DOHH2 (cell line): ENCODE measurements around the gene AGO3.

ENCODE experiments used
- H3F3A ChIP-seq: fragments of 200-600 bp; sonication (generic), shearing (Covaris generic); 2 replicates; pipeline ENCODE4 v1.6.0; 2016; ENCODE audit warnings: antibody characterized with exemption, mild to moderate bottlenecking; ENCODE audit not compliant: control insufficient read depth, insufficient read depth
- H3K27ac ChIP-seq: fragments of 200-600 bp; sonication (generic); 2 replicates; pipeline ENCODE4 v1.5.1; 2014; ENCODE audit warnings: low read depth, mild to moderate bottlenecking, low read length, moderate library complexity
- H3K27me3 ChIP-seq: fragments of 200-600 bp; sonication (generic); 2 replicates; pipeline ENCODE4 v1.6.1; 2014; ENCODE audit warnings: mild to moderate bottlenecking, low read length, mixed read lengths; ENCODE audit not compliant: control insufficient read depth
- H3K36me3 ChIP-seq: fragments of 200-600 bp; sonication (generic); 2 replicates; pipeline ENCODE4 v1.6.1; 2014; ENCODE audit warnings: mild to moderate bottlenecking, low read length, moderate library complexity, mixed read lengths; ENCODE audit not compliant: control insufficient read depth
- H3K4me1 ChIP-seq: fragments of 200-600 bp; sonication (generic); 2 replicates; pipeline ENCODE4 v1.6.1; 2014; ENCODE audit warnings: mild to moderate bottlenecking, low read length, mixed read lengths; ENCODE audit not compliant: control insufficient read depth
- H3K4me2 ChIP-seq: fragments of 200-600 bp; sonication (generic); 2 replicates; pipeline ENCODE4 v1.6.0; 2014; ENCODE audit warnings: mild to moderate bottlenecking, low read length, moderate library complexity
- H3K4me3 ChIP-seq: fragments of 200-600 bp; sonication (generic); 2 replicates; pipeline ENCODE4 v1.5.1; 2014; ENCODE audit warnings: mild to moderate bottlenecking, low read length, mixed read lengths
- H3K79me2 ChIP-seq: fragments of 200-600 bp; sonication (generic); 2 replicates; pipeline ENCODE4 v1.6.1; 2014; ENCODE audit warnings: mild to moderate bottlenecking, low read length, mixed read lengths; ENCODE audit not compliant: control insufficient read depth
- H3K9me2 ChIP-seq: fragments of 200-600 bp; sonication (generic); replicated peaks from 2 replicates; pipeline ENCODE4 v1.6.1; 2014; ENCODE audit warnings: mild to moderate bottlenecking, low read length, mixed read lengths; ENCODE audit not compliant: control insufficient read depth
- H3K9me3 ChIP-seq: fragments of 200-600 bp; sonication (generic); 2 replicates; pipeline ENCODE4 v1.6.1; 2014; ENCODE audit warnings: antibody characterized with exemption, low read length, mixed read lengths; ENCODE audit not compliant: control insufficient read depth, insufficient read depth
- H4K20me1 ChIP-seq: fragments of 200-600 bp; sonication (generic); 2 replicates; pipeline ENCODE4 v1.6.0; 2014; ENCODE audit warnings: low read depth, mild to moderate bottlenecking, antibody characterized with exemption, low read length, moderate library complexity; ENCODE audit not compliant: control insufficient read depth, insufficient read depth
- EZH2phosphoT487 ChIP-seq: fragments of 200-600 bp; sonication (generic); IDR thresholded peaks from 2 replicates; pipeline ENCODE4 v1.6.1; 2017; ENCODE audit warnings: borderline replicate concordance, mild to moderate bottlenecking, antibody characterized with exemption, low read length, moderate library complexity, mixed read lengths
- TF ChIP-seq, protein P1 (sequence below): fragments of 200-600 bp; sonication (generic); IDR thresholded peaks from one replicate; pipeline ENCODE4 v1.5.1; 2014; ENCODE audit warnings: antibody characterized with exemption, mild to moderate bottlenecking, low read depth, low read length; ENCODE audit not compliant: poor library complexity, severe bottlenecking

AGO3 gene

GRCh38 chr1:36067871-36068270 lies 137.0 kb downstream of the AGO3 start:
- H3K4me2 ChIP-seq: no peak overlapping the region
- H3K4me1 ChIP-seq: no peaks in the 10 kb centered on the region
- H3K4me3 ChIP-seq: no peak overlapping the region
- TF ChIP-seq EZH2phosphoT487: no peak
- TF ChIP-seq, protein P1, sequence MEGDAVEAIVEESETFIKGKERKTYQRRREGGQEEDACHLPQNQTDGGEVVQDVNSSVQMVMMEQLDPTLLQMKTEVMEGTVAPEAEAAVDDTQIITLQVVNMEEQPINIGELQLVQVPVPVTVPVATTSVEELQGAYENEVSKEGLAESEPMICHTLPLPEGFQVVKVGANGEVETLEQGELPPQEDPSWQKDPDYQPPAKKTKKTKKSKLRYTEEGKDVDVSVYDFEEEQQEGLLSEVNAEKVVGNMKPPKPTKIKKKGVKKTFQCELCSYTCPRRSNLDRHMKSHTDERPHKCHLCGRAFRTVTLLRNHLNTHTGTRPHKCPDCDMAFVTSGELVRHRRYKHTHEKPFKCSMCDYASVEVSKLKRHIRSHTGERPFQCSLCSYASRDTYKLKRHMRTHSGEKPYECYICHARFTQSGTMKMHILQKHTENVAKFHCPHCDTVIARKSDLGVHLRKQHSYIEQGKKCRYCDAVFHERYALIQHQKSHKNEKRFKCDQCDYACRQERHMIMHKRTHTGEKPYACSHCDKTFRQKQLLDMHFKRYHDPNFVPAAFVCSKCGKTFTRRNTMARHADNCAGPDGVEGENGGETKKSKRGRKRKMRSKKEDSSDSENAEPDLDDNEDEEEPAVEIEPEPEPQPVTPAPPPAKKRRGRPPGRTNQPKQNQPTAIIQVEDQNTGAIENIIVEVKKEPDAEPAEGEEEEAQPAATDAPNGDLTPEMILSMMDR: no peak
- H3K9me3 ChIP-seq: no peaks in the 10 kb centered on the region
- no peaks in the 10 kb centered on the region for H4K20me1 ChIP-seq
- H3K9me2 ChIP-seq: no peaks in the 10 kb centered on the region
- H3K27me3 ChIP-seq: no peaks in the 10 kb centered on the region
- H3K36me3 ChIP-seq: no peaks in the 10 kb centered on the region
- H3F3A ChIP-seq: no peaks in the 10 kb centered on the region
- no peak overlapping the region for H3K27ac ChIP-seq
- H3K79me2 ChIP-seq: no peaks in the 10 kb centered on the region

GRCh38 chr1:36068866-36069265 lies 138.0 kb downstream of the AGO3 start:
- Histone ChIP-seq H3K4me2 (no peak overlapping the region), H3K4me3 (no peak overlapping the region), H3K9me2 (no peaks in the 10 kb centered on the region), H3K4me1 (no peaks in the 10 kb centered on the region), H3K36me3 (no peaks in the 10 kb centered on the region), H3F3A (no peaks in the 10 kb centered on the region), H3K79me2 (no peaks in the 10 kb centered on the region), H3K9me3 (no peaks in the 10 kb centered on the region), H3K27me3 (no peaks in the 10 kb centered on the region), H3K27ac (no peak overlapping the region), H4K20me1 (no peaks in the 10 kb centered on the region)
- TF ChIP-seq, protein P1: no peak
- no peak for TF ChIP-seq EZH2phosphoT487

GRCh38 chr1:36070349-36070748 lies 139.4 kb downstream of the AGO3 start:
- Histone ChIP-seq H3K4me2 (no peak overlapping the region), H3K27ac (no peak overlapping the region), H3K9me3 (no peaks in the 10 kb centered on the region), H3F3A (no peaks in the 10 kb centered on the region), H4K20me1 (no peaks in the 10 kb centered on the region), H3K79me2 (no peaks in the 10 kb centered on the region), H3K9me2 (no peaks in the 10 kb centered on the region), H3K4me3 (no peak overlapping the region), H3K4me1 (no peaks in the 10 kb centered on the region), H3K27me3 (no peaks in the 10 kb centered on the region), H3K36me3 (no peaks in the 10 kb centered on the region)
- no peak for TF ChIP-seq EZH2phosphoT487
- TF ChIP-seq, protein P1: no peak
